HuH-7 (cell line): ENCODE data around the gene DACH1.

Source experiments
- DNase-seq: peaks from one replicate; pipeline ENCODE4 v3.0.0; 2011; ENCODE audit warnings: low spot score

The DACH1 gene

GRCh38 chr13:71583581-71583980 is 283.4 kb downstream of the DACH1 start:
- DNase-seq: no peak

GRCh38 chr13:71580614-71581013 is 286.4 kb downstream of the DACH1 start:
- no peak for DNase-seq

GRCh38 chr13:71578048-71578447 is 289.0 kb downstream of the DACH1 start:
- no peak for DNase-seq

GRCh38 chr13:71577127-71577526 is 289.9 kb downstream of the DACH1 start:
- no peak for DNase-seq

GRCh38 chr13:71576571-71576970 is 290.4 kb downstream of the DACH1 start:
- no peak for DNase-seq

GRCh38 chr13:71546881-71547280 is 320.1 kb downstream of the DACH1 start:
- DNase-seq: no peak

GRCh38 chr13:71540098-71540497 is 326.9 kb downstream of the DACH1 start:
- DNase-seq: no peak

- no peak for DNase-seq
Observed at GRCh38 chr13:71536201-71536600, 330.8 kb downstream of the DACH1 start.

- DNase-seq: no peak
Observed at GRCh38 chr13:71524613-71525304, 342.2 kb downstream of the DACH1 start.

GRCh38 chr13:71524245-71524612 is 342.8 kb downstream of the DACH1 start:
- DNase-seq: no peak

- no peak for DNase-seq
Observed at GRCh38 chr13:71522941-71523526, 344.0 kb downstream of the DACH1 start.

GRCh38 chr13:71517004-71517403 is 350.0 kb downstream of the DACH1 start:
- no peak for DNase-seq

- DNase-seq: no peak
Observed at GRCh38 chr13:71516521-71516920, 350.5 kb downstream of the DACH1 start.

GRCh38 chr13:71515744-71516038 is 351.3 kb downstream of the DACH1 start:
- DNase-seq: no peak

GRCh38 chr13:71514900-71515743 is 351.9 kb downstream of the DACH1 start:
- no peak for DNase-seq

- DNase-seq: no peak
Observed at GRCh38 chr13:71513411-71514033, 353.5 kb downstream of the DACH1 start.

GRCh38 chr13:71503781-71504180 is 363.2 kb downstream of the DACH1 start:
- DNase-seq: no peak

GRCh38 chr13:71499944-71500514 is 367.0 kb downstream of the DACH1 start:
- DNase-seq: no peak

GRCh38 chr13:71499235-71499634 is 367.8 kb downstream of the DACH1 start:
- DNase-seq: no peak

GRCh38 chr13:71493189-71493588 is 373.8 kb downstream of the DACH1 start:
- no peak for DNase-seq

- DNase-seq: no peak
Observed at GRCh38 chr13:71492346-71492871, 374.6 kb downstream of the DACH1 start.

GRCh38 chr13:71491010-71491409 is 376.0 kb downstream of the DACH1 start:
- no peak for DNase-seq
